Smooth muscle cell (in vitro differentiated cells): ENCODE measurements around the gene TRIO. TPM values are rescaled to one million over a fixed set of nuclear protein-coding genes. Genes with fewer than 3 reads are reported as not detected.

ENCODE experiments used
- DNase-seq: peaks from one replicate; lab custom pipeline; 2025; ENCODE audit not compliant: unreplicated experiment; lab: John Stamatoyannopoulos, UW
- H2AFZ ChIP-seq: fragments of 200-600 bp; sonication (generic); 2 replicates; pipeline ENCODE4 v1.6.0; 2016; ENCODE audit warnings: antibody characterized with exemption, low read depth, mild to moderate bottlenecking
- H3F3A ChIP-seq: fragments of 200-600 bp; sonication (generic); 2 replicates; pipeline ENCODE4 v1.6.0; 2017; ENCODE audit warnings: antibody characterized with exemption, low read depth
- H3K27ac ChIP-seq: fragments of 200-600 bp; sonication (generic); 2 replicates; pipeline ENCODE4 v1.5.1; 2016; ENCODE audit warnings: low read depth, mild to moderate bottlenecking
- H3K27me3 ChIP-seq: fragments of 200-600 bp; sonication (generic); 2 replicates; pipeline ENCODE4 v1.6.1; 2016; ENCODE audit warnings: low read depth, mild to moderate bottlenecking
- H3K36me3 ChIP-seq: fragments of 200-600 bp; sonication (generic); 2 replicates; pipeline ENCODE4 v1.5.1; 2016; ENCODE audit warnings: low read depth
- H3K4me1 ChIP-seq: fragments of 200-600 bp; sonication (generic); 2 replicates; pipeline ENCODE4 v1.5.1; 2016; ENCODE audit warnings: low read depth
- H3K4me2 ChIP-seq: fragments of 200-600 bp; sonication (generic); 2 replicates; pipeline ENCODE4 v1.6.0; 2016; ENCODE audit warnings: mild to moderate bottlenecking
- H3K4me3 ChIP-seq: fragments of 200-600 bp; sonication (generic); 2 replicates; pipeline ENCODE4 v1.5.1; 2016; ENCODE audit warnings: mild to moderate bottlenecking
- H3K79me2 ChIP-seq: fragments of 200-600 bp; sonication (generic); 2 replicates; pipeline ENCODE4 v1.6.0; 2016; ENCODE audit warnings: low read depth, mild to moderate bottlenecking
- H3K9ac ChIP-seq: fragments of 200-600 bp; sonication (generic); 2 replicates; pipeline ENCODE4 v1.6.0; 2016; ENCODE audit warnings: low read depth
- H3K9me3 ChIP-seq: fragments of 200-600 bp; sonication (generic); replicated peaks from 2 replicates; pipeline ENCODE4 v1.5.1; 2016; ENCODE audit warnings: low read depth
- H4K20me1 ChIP-seq: fragments of 200-600 bp; sonication (generic); 2 replicates; pipeline ENCODE4 v1.6.0; 2016; ENCODE audit warnings: low read depth
- CTCF ChIP-seq: fragments of 200-600 bp; sonication (generic); IDR thresholded peaks from 2 replicates; pipeline ENCODE4 v1.5.1; 2017; ENCODE audit warnings: borderline replicate concordance, mild to moderate bottlenecking, antibody characterized with exemption; ENCODE audit not compliant: insufficient read depth, poor library complexity, severe bottlenecking
- WGBS: methylation state at CpG from one replicate; pipeline ENCODE4 v1.1.7; 2016; ENCODE audit warnings: low lambda C conversion rate; 5-methylcytosine and 5-hydroxymethylcytosine counted together
- polyA plus RNA-seq: library from polyadenylated mRNA; unstranded; fragments of >200 nt; fragmentation: Nextera tagmentation; extraction: Ambion mirVana; gene quantifications from 2 replicates; pipeline ENCODE4 v1.2.1, GENCODE V29; 2016
- total RNA-seq: library from RNA; depleted of rRNA; stranded (reverse); fragments of >200 nt; gene quantifications from 2 replicates; pipeline ENCODE4 v1.2.3, GENCODE V29; 2014

The TRIO gene
- total and polyA plus RNA-seq, 2 experiments from 2014 or later: 10.2 to 118 TPM

GRCh38 chr5:14343376-14343775 is 200.2 kb downstream of the TRIO start:
- Histone ChIP-seq H3F3A (no peaks in the 10 kb centered on the region), H3K4me2 (no peak overlapping the region), H3K27me3 (no peaks in the 10 kb centered on the region), H3K36me3 (peaks cover 10% of the 10 kb centered on the region), H2AFZ (no peak overlapping the region), H3K79me2 (peaks cover 8% of the 10 kb centered on the region), H3K9me3 (no peaks in the 10 kb centered on the region), H3K4me3 (no peak overlapping the region), H3K4me1 (peaks cover 20% of the 10 kb centered on the region), H3K27ac (no peak overlapping the region), H3K9ac (no peak overlapping the region), H4K20me1 (peaks cover 73% of the 10 kb centered on the region)
- no peak for DNase-seq
- TF ChIP-seq CTCF: no peak
- 98% methylated on average over 4 of the region's 4 CpGs for WGBS

- no peak for TF ChIP-seq CTCF
- no peak overlapping the region for H3K9ac ChIP-seq
- no peak overlapping the region for H3K4me3 ChIP-seq
- H3K9me3 ChIP-seq: no peaks in the 10 kb centered on the region
- H3K27me3 ChIP-seq: no peaks in the 10 kb centered on the region
- H2AFZ ChIP-seq: no peak overlapping the region
- H3K79me2 ChIP-seq: peaks cover 11% of the 10 kb centered on the region
- peaks cover 74% of the 10 kb centered on the region for H4K20me1 ChIP-seq
- peaks cover 10% of the 10 kb centered on the region for H3K36me3 ChIP-seq
- peaks cover 2% of the 10 kb centered on the region for H3K4me1 ChIP-seq
- H3K4me2 ChIP-seq: no peak overlapping the region
- no peak for DNase-seq
- 92% methylated on average over 7 of the region's 7 CpGs for WGBS
- no peaks in the 10 kb centered on the region for H3F3A ChIP-seq
- no peak overlapping the region for H3K27ac ChIP-seq
These were observed 204.4 kb downstream of the TRIO start for GRCh38 chr5:14347522-14347921.

- Histone ChIP-seq H3F3A (no peaks in the 10 kb centered on the region), H3K9me3 (no peaks in the 10 kb centered on the region), H3K27ac (no peak overlapping the region), H4K20me1 (peaks cover 74% of the 10 kb centered on the region), H3K4me3 (no peak overlapping the region), H3K36me3 (peaks cover 10% of the 10 kb centered on the region), H3K79me2 (peaks cover 9% of the 10 kb centered on the region), H3K9ac (no peak overlapping the region), H3K27me3 (no peaks in the 10 kb centered on the region), H2AFZ (no peak overlapping the region), H3K4me2 (no peak overlapping the region), H3K4me1 (no peaks in the 10 kb centered on the region)
- TF ChIP-seq CTCF: no peak
- 98% methylated on average over 5 of the region's 5 CpGs for WGBS
- no peak for DNase-seq
These were observed 205.0 kb downstream of the TRIO start for GRCh38 chr5:14348142-14348541.

- WGBS: 98% methylated on average over 8 of the region's 8 CpGs
- Histone ChIP-seq H3K36me3 (peaks cover 10% of the 10 kb centered on the region), H3K4me2 (no peak overlapping the region)
These were observed 205.9 kb downstream of the TRIO start for GRCh38 chr5:14349029-14349428.

More at GRCh38 chr5:14349029-14349428, 205.9 kb downstream of the TRIO start:
- Histone ChIP-seq H3K27me3 (no peaks in the 10 kb centered on the region), H4K20me1 (peaks cover 74% of the 10 kb centered on the region), H3F3A (no peaks in the 10 kb centered on the region), H3K9ac (no peak overlapping the region), H3K4me3 (no peak overlapping the region), H3K27ac (no peak overlapping the region), H3K4me1 (no peaks in the 10 kb centered on the region), H3K9me3 (no peaks in the 10 kb centered on the region), H2AFZ (no peak overlapping the region), H3K79me2 (peaks cover 9% of the 10 kb centered on the region)
- TF ChIP-seq CTCF: no peak
- no peak for DNase-seq
